Transverse colon (tissue), 4 donors: ENCODE data around the gene ARHGEF10L. TPM values are rescaled to one million over a fixed set of nuclear protein-coding genes. Genes with fewer than 3 reads are reported as not detected.

Experiments
- DNase-seq: peaks from one replicate; pipeline ENCODE4 v3.0.0-alpha.2; 2019
- H3K27ac ChIP-seq, 4 donors: fragments of 200-600 bp; sonication (generic); 2 replicates each; pipeline ENCODE4 v1.5.1; 2016 to 2018; ENCODE audit warnings: inconsistent platforms in 4 of 4
- H3K27me3 ChIP-seq: fragments of 200-600 bp; sonication (generic); 2 replicates; pipeline ENCODE4 v1.5.1; 2017; ENCODE audit warnings: inconsistent platforms
- H3K36me3 ChIP-seq, 4 donors: fragments of 200-600 bp; sonication (generic); 2 replicates each; pipeline ENCODE4 v1.5.1; 2017 to 2019; ENCODE audit warnings: inconsistent platforms in 4 of 4
- H3K4me1 ChIP-seq, 4 donors: fragments of 200-600 bp; sonication (generic); 2 replicates each; pipeline ENCODE4 v1.5.1; 2017 to 2020; ENCODE audit warnings: inconsistent platforms in 4 of 4
- H3K4me3 ChIP-seq, 4 donors: fragments of 200-600 bp; sonication (generic); 1 replicate in 1 of 4; 2 replicates in 3 of 4; pipeline versions ENCODE4 v1.5.1 to v1.6.1; 2017 to 2019; ENCODE audit warnings: inconsistent platforms in 4 of 4
- H3K9me3 ChIP-seq, 2 donors: fragments of 200-600 bp; sonication (generic); 2 replicates each; pipeline ENCODE4 v1.5.1; 2017 to 2019; ENCODE audit warnings: inconsistent platforms in 2 of 2
- EP300 ChIP-seq: sonication (generic); formaldehyde crosslinking; IDR thresholded peaks from one replicate; pipeline ENCODE4 v1.6.1; 2017; ENCODE audit warnings: antibody characterized with exemption, low read depth
- POLR2A ChIP-seq: fragments of 450-650 bp; IDR thresholded peaks from one replicate; pipeline ENCODE4 v1.6.1; 2016; ENCODE audit warnings: antibody characterized with exemption, mild to moderate bottlenecking, moderate library complexity
- POLR2AphosphoS5 ChIP-seq, 3 donors: sonication (generic); formaldehyde crosslinking; IDR thresholded peaks; one replicate each; pipeline ENCODE4 v1.6.1; 2016; ENCODE audit warnings: antibody characterized with exemption in 3 of 3
- WGBS, 2 donors: methylation state at CpG; one replicate each; pipeline ENCODE4 v1.1.5; 2018; ENCODE audit warnings: low coverage in 1 of 2; 5-methylcytosine and 5-hydroxymethylcytosine counted together
- in situ Hi-C, 4 donors: fragments of 200-750 bp; cut with MboI; loops; one replicate each; pipeline versions ENCODE4 v1.15.0 to v1.15.1; 2017; ENCODE audit warnings: low sequenced_read_pairs in 3 of 4, low pct_ligation_motif_present in 1 of 4, low pct_unique_long_range_greater_than_20kb in 1 of 4
- intact Hi-C: fragments of 100-400 bp; cut with DNase I; formaldehyde crosslinking; loops from one replicate; pipeline ENCODE4 v1.15.1; 2023; ENCODE audit warnings: low total_unique reads
- total RNA-seq, 4 donors: library from RNA; depleted of rRNA; stranded (reverse); fragments of >200 nt; gene quantifications; one replicate each; pipeline ENCODE4 v1.1.0, GENCODE V29; 2016
- TF ChIP-seq, protein P1 (sequence below), 5 experiments: fragments of 200-600 bp in 3 of 5; fragments of 450-650 bp in 2 of 5; sonication (generic) in 3 of 5; IDR thresholded peaks; 1 replicate in 2 of 5; 2 replicates in 3 of 5; pipeline ENCODE4 v1.5.1; 2016 to 2017; ENCODE audit warnings: antibody characterized with exemption in 5 of 5, inconsistent platforms in 3 of 5, mild to moderate bottlenecking in 2 of 5, moderate library complexity in 1 of 5

Gene ARHGEF10L
- total RNA-seq, 4 donors from 2014 or later = 115 to 326 (median 199) TPM

DNA sequence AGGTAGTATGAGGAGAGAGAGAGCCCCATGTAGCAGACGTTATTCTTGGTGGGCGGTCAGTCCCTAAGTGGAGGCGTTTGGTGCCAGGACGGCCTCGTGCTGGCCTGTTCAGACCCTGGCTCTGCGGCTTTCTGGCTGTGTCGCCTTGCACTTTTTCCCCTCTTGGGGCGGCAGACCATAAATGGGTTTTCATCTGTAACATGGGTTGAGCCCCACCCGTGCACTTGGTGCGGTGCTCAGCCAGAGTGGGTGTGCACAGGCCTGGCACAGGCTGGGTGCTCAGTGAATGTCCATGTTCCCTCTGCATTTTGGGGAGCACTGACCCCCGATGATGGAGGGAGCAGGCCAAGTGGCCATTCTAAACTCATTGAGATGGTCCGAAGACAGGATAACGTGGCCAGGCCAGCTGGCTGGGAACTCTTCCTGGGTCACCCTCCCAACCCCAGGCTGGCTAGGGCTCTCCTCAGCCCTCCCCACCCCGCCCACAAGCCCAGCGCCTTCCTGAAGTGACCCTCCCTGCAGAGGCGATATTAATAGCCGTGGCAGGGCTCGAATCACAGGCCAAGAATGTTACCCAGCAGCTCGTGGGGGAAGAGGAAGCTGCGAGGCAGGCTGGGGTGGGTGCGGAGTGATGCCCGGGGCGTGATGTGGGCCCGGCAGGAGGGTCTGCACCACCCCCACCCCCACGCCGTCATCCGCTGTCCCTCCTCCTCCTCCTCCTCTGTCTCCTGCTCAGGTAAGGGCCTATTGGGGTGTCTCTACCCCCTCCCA is 78.5 kb downstream of the ARHGEF10L start:
- Histone ChIP-seq H3K27me3 (no peaks in the 10 kb centered on the region), H3K27ac (peak overlapping the region; percentile 61 to 77 (median 68)), H3K9me3 (no peaks in the 10 kb centered on the region), H3K4me1 (peaks cover 0 to 11% (median 6%) of the 10 kb centered on the region in 4 donors), H3K4me3 (peak overlapping the region in 2 of 4 donors; percentile 9 to 23), H3K36me3 (peaks cover 0 to 24% (median 6%) of the 10 kb centered on the region in 4 donors)
- no peak for TF ChIP-seq POLR2A
- TF ChIP-seq POLR2AphosphoS5 (IDR thresholded peaks at IDR 0.05) = peak in 2 of 3 donors; percentile 12 to 60
- in situ Hi-C loops (no loop called here), intact Hi-C loops (no loop called here)
- DNase-seq = peak; percentile 31
- 63% methylated on average over 23 of the region's 27 CpGs; no CpG with 5 or more reads in 1 of the 2 donors for WGBS, 2 donors

DNA sequence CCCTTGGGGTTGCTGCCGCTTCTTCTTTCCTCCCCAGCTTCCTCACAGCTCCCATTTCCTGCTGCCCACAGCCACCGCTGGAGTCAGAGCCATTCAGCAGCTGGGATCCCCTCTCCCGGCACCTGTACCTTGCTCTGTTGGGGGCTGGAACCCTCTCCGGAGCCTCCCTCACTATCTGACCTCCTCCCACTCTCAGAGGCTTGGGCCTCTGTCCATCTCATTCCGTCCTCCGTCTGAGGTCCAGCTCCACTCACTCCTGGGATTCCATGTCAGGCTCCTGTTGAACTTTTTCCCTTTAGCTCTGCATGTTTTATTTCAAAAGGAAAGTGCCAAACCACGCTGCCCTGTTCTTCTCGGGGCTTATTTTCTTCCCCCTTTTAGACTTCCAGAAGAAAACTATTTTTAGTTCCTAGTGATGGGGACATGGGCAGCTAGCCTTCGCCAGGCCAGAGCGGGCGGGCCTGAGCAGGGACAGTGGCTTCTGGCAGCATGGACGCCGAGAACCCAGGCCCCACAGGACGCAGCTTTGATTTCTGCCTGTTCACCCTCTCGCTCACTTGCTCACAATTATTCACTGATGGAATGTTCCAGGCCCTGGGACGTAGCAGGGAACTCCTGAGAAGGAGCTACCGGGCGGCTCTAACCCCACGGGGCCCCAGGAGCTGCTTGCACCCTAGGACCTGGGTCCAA is 79.2 kb downstream of the ARHGEF10L start:
- Histone ChIP-seq H3K4me1 (peaks cover 0 to 17% (median 6%) of the 10 kb centered on the region in 4 donors), H3K9me3 (no peaks in the 10 kb centered on the region), H3K36me3 (peaks cover 0 to 18% (median 6%) of the 10 kb centered on the region in 4 donors), H3K27ac (peak overlapping the region; percentile 61 to 77 (median 68)), H3K4me3 (peak overlapping the region in 2 of 4 donors; percentile 9 to 23), H3K27me3 (no peaks in the 10 kb centered on the region)
- in situ Hi-C loops (no loop called here), intact Hi-C loops (no loop called here)
- TF ChIP-seq EP300 (no peak), POLR2A (no peak), POLR2AphosphoS5 (IDR thresholded peaks at IDR 0.05) (no peak)
- TF ChIP-seq, protein P1, sequence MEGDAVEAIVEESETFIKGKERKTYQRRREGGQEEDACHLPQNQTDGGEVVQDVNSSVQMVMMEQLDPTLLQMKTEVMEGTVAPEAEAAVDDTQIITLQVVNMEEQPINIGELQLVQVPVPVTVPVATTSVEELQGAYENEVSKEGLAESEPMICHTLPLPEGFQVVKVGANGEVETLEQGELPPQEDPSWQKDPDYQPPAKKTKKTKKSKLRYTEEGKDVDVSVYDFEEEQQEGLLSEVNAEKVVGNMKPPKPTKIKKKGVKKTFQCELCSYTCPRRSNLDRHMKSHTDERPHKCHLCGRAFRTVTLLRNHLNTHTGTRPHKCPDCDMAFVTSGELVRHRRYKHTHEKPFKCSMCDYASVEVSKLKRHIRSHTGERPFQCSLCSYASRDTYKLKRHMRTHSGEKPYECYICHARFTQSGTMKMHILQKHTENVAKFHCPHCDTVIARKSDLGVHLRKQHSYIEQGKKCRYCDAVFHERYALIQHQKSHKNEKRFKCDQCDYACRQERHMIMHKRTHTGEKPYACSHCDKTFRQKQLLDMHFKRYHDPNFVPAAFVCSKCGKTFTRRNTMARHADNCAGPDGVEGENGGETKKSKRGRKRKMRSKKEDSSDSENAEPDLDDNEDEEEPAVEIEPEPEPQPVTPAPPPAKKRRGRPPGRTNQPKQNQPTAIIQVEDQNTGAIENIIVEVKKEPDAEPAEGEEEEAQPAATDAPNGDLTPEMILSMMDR (IDR thresholded peaks at IDR 0.05) = no peak
- DNase-seq = no peak
- WGBS, 2 donors = 44 to 62% methylated on average over 3 to 19 of the region's 19 CpGs

DNA sequence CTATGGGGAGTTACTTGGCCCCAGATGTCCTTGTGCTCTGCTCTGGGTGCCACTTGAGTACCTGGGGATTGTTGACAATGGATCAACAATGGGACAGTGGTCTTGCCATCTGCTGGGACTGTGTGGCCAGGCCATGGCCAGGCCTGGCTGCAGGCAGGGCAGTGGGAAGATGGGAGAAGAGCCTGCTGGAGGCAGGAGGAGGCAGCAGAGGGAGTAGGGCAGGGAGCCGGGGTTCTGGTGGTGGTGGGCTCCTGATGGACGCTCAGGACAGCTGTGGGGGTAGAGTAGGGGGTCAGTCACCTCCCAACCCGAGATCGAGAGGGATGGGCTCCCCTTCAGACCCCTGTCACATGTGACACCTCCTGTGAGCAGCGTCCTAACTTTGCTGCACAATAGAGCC is 81.0 kb downstream of the ARHGEF10L start:
- TF ChIP-seq POLR2A = no peak
- TF ChIP-seq, protein P1 (IDR thresholded peaks at IDR 0.05) = no peak
- TF ChIP-seq POLR2AphosphoS5 (IDR thresholded peaks at IDR 0.05) = no peak
- TF ChIP-seq EP300 = no peak
- H3K36me3 ChIP-seq = peaks cover 0 to 18% (median 6%) of the 10 kb centered on the region in 4 donors
- 70% methylated on average over 5 of the region's 5 CpGs; no CpG with 5 or more reads in 1 of the 2 donors for WGBS, 2 donors
- H3K27me3 ChIP-seq = no peaks in the 10 kb centered on the region
- in situ Hi-C loops = no loop called here
- peaks cover 4 to 24% (median 6%) of the 10 kb centered on the region in 4 donors for H3K4me1 ChIP-seq
- no peaks in the 10 kb centered on the region for H3K9me3 ChIP-seq
- H3K27ac ChIP-seq = no peak overlapping the region
- DNase-seq = no peak
- no peak overlapping the region for H3K4me3 ChIP-seq
- intact Hi-C loops = no loop called here

DNA sequence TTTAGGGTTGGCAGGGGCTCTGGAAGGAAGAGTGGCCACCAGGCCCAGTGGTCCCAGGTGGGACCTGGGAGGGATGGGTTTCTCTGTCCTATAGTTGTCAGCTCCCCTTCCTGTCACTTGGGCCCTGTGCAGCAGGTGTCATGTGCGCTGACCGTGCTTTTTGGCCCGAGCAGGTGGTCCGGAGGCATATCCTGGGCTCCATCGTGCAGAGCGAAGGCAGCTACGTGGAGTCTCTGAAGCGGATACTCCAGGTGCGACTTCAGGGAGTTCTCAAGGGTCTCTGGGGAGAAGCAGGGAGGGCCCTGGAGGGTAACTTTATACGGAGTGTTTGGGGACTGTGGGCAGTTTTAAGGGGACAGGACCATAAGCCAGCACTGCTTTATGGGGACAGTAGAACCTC is 82.2 kb downstream of the ARHGEF10L start:
- peaks cover 4 to 24% (median 6%) of the 10 kb centered on the region in 4 donors for H3K4me1 ChIP-seq
- WGBS, 2 donors = 77% methylated on average over 10 of the region's 10 CpGs; no CpG with 5 or more reads in 1 of the 2 donors
- DNase-seq = no peak
- no peak overlapping the region for H3K4me3 ChIP-seq
- H3K27me3 ChIP-seq = no peaks in the 10 kb centered on the region
- TF ChIP-seq EP300 = no peak
- TF ChIP-seq, protein P1 (IDR thresholded peaks at IDR 0.05) = no peak
- TF ChIP-seq POLR2A = no peak
- no peak for TF ChIP-seq POLR2AphosphoS5 (IDR thresholded peaks at IDR 0.05)
- intact Hi-C loops (no loop called here), in situ Hi-C loops (no loop called here)
- H3K9me3 ChIP-seq = no peaks in the 10 kb centered on the region
- no peak overlapping the region for H3K27ac ChIP-seq
- peaks cover 0 to 15% (median 6%) of the 10 kb centered on the region in 4 donors for H3K36me3 ChIP-seq
